ENCODE measurements around the gene TTC9C. TPM values are rescaled to one million over a fixed set of nuclear protein-coding genes. Genes with fewer than 3 reads are reported as not detected.

The TTC9C gene
- polyA plus RNA-seq, 1 donor (not counting 4 experiments of a cell fraction or from before 2014, with no cell fraction given): 26.1 TPM

GRCh38 chr11:62716206-62716605 is 12.1 kb upstream of the TTC9C start:
- FAIRE-seq (no peak), DNase-seq (ENCODE audit: low read depth, low spot score) (no peak)
- peaks cover 37 to 39% of the 10 kb centered on the region in 2 experiments for H3K36me3 ChIP-seq (ENCODE audit: control insufficient read depth in 2 of 2, extremely low read depth in 1 of 2, insufficient read depth in 2 of 2, low read length in 2 of 2)
- TF ChIP-seq CTCF (optimal IDR thresholded peaks at IDR 0.05 in 1 of 3, IDR thresholded peaks at IDR 0.05 in 1 of 3, conservative IDR thresholded peaks at IDR 0.05 in 1 of 3; ENCODE audit: extremely low read depth in 1 of 3, insufficient read depth in 2 of 3, low read length in 3 of 3): no peak
- TF ChIP-seq EZH2 (IDR thresholded peaks at IDR 0.05; ENCODE audit: low read length): no peak
- no peak overlapping the region for H2AFZ ChIP-seq (ENCODE audit: control insufficient read depth, low read length)
- H3K9ac ChIP-seq (ENCODE audit: control insufficient read depth, extremely low read depth, insufficient read depth, low read length): no peak overlapping the region
- H3K4me1 ChIP-seq (ENCODE audit: control insufficient read depth, extremely low read depth, insufficient read depth, low read length): no peaks in the 10 kb centered on the region
- no peak overlapping the region for H3K4me2 ChIP-seq (ENCODE audit: control insufficient read depth, extremely low read depth, insufficient read depth, low read depth, low read length)
- dilution Hi-C loops (cut with MboI; ENCODE audit: extremely low pct_ligation_motif_present, low sequenced_read_pairs): no loop called here
- no peaks in the 10 kb centered on the region for H4K20me1 ChIP-seq (ENCODE audit: control insufficient read depth, extremely low read depth, insufficient read depth, low read length)
- H3K27me3 ChIP-seq (ENCODE audit: control insufficient read depth, extremely low read depth, insufficient read depth, low read length): no peaks in the 10 kb centered on the region
- H3K79me2 ChIP-seq (ENCODE audit: control insufficient read depth, insufficient read depth, low read length): peaks cover 29% of the 10 kb centered on the region
- H3K9me3 ChIP-seq (ENCODE audit: control insufficient read depth, low read depth, low read length): no peaks in the 10 kb centered on the region
- no peaks in the 10 kb centered on the region for H3K9me1 ChIP-seq (ENCODE audit: control insufficient read depth, extremely low read depth, insufficient read depth, low read length)
- H3K27ac ChIP-seq (ENCODE audit: control insufficient read depth, insufficient read depth, low read length): no peak overlapping the region
- H3K4me3 ChIP-seq (ENCODE audit: control insufficient read depth in 2 of 3, extremely low read depth in 1 of 3, insufficient read depth in 2 of 3, low read depth in 1 of 3, low read length in 3 of 3): no peak overlapping the region

- Histone ChIP-seq H4K20me1 (ENCODE audit: control insufficient read depth, extremely low read depth, insufficient read depth, low read length) (no peaks in the 10 kb centered on the region), H3K9ac (ENCODE audit: control insufficient read depth, extremely low read depth, insufficient read depth, low read length) (no peak overlapping the region), H3K36me3 (ENCODE audit: control insufficient read depth in 2 of 2, extremely low read depth in 1 of 2, insufficient read depth in 2 of 2, low read length in 2 of 2) (peaks cover 42 to 44% of the 10 kb centered on the region in 2 experiments), H3K27me3 (ENCODE audit: control insufficient read depth, extremely low read depth, insufficient read depth, low read length) (no peaks in the 10 kb centered on the region), H3K4me3 (ENCODE audit: control insufficient read depth in 2 of 3, extremely low read depth in 1 of 3, insufficient read depth in 2 of 3, low read depth in 1 of 3, low read length in 3 of 3) (no peak overlapping the region), H3K4me1 (ENCODE audit: control insufficient read depth, extremely low read depth, insufficient read depth, low read length) (no peaks in the 10 kb centered on the region), H3K27ac (ENCODE audit: control insufficient read depth, insufficient read depth, low read length) (no peak overlapping the region), H3K9me3 (ENCODE audit: control insufficient read depth, low read depth, low read length) (no peaks in the 10 kb centered on the region), H2AFZ (ENCODE audit: control insufficient read depth, low read length) (no peak overlapping the region), H3K79me2 (ENCODE audit: control insufficient read depth, insufficient read depth, low read length) (peaks cover 35% of the 10 kb centered on the region), H3K9me1 (ENCODE audit: control insufficient read depth, extremely low read depth, insufficient read depth, low read length) (no peaks in the 10 kb centered on the region), H3K4me2 (ENCODE audit: control insufficient read depth, extremely low read depth, insufficient read depth, low read depth, low read length) (no peak overlapping the region)
- DNase-seq (ENCODE audit: low read depth, low spot score) (no peak), FAIRE-seq (no peak)
- no peak for TF ChIP-seq EZH2 (IDR thresholded peaks at IDR 0.05; ENCODE audit: low read length)
- TF ChIP-seq CTCF (optimal IDR thresholded peaks at IDR 0.05 in 1 of 3, IDR thresholded peaks at IDR 0.05 in 1 of 3, conservative IDR thresholded peaks at IDR 0.05 in 1 of 3; ENCODE audit: extremely low read depth in 1 of 3, insufficient read depth in 2 of 3, low read length in 3 of 3): no peak
- dilution Hi-C loops (cut with MboI; ENCODE audit: extremely low pct_ligation_motif_present, low sequenced_read_pairs): no loop called here
Measured at GRCh38 chr11:62716816-62717215, 11.5 kb upstream of the TTC9C start.

Data from keratinocyte (primary cell).